PC-3 (cell line): Measurements from ENCODE around the gene MLF2. TPM values are rescaled to one million over a fixed set of nuclear protein-coding genes. Genes with fewer than 3 reads are reported as not detected.

ENCODE experiments used
- ATAC-seq: fragments of 200-7000 bp; cut with Tn5 transposase; 2 replicates; pipeline ENCODE4 v1.9.1; 2020; ENCODE audit warnings: mild to moderate bottlenecking, moderate library complexity
- BruUV-seq: library from RNA; stranded (reverse); fragments of 400-500 nt; replicated peaks from 2 replicates; lab custom pipeline; 2021; lab: Mats Ljungman, UMichigan
- CTCF ChIA-PET: fragments of 300-600 bp; sonication (Branson Sonifier 250); formaldehyde crosslinking; loops from one replicate; lab custom pipeline; 2022; ENCODE audit warnings: antibody characterized with exemption; lab: Charles Lee
- POLR2A ChIA-PET: fragments of 300-600 bp; sonication (Branson Sonifier 250); formaldehyde crosslinking; loops from one replicate; lab custom pipeline; 2022; ENCODE audit warnings: antibody characterized with exemption; ENCODE audit not compliant: unreplicated experiment; lab: Charles Lee
- DNase-seq: peaks from one replicate; pipeline ENCODE4 v3.0.0-alpha.2; 2015
- H2AFZ ChIP-seq: fragments of 300-600 bp; sonication (generic); 2 replicates; pipeline ENCODE4 v1.6.0; 2016; ENCODE audit warnings: antibody characterized with exemption, low read length
- H3F3A ChIP-seq: fragments of 300-600 bp; sonication (generic); one replicate; pipeline ENCODE4 v1.6.0; 2017; ENCODE audit warnings: antibody characterized with exemption, low read length, control low read depth, mild to moderate bottlenecking; ENCODE audit not compliant: unreplicated experiment
- H3K27ac ChIP-seq: fragments of 300-600 bp; sonication (generic); 2 replicates; pipeline ENCODE4 v1.5.1; 2016; ENCODE audit warnings: mild to moderate bottlenecking, low read length
- H3K27me3 ChIP-seq: fragments of 300-600 bp; sonication (generic); 2 replicates; pipeline ENCODE4 v1.6.1; 2016; ENCODE audit warnings: low read length, mixed read lengths
- H3K36me3 ChIP-seq: fragments of 300-600 bp; sonication (generic); 2 replicates; pipeline ENCODE4 v1.6.1; 2016; ENCODE audit warnings: low read depth, mixed run types, low read length, mixed read lengths
- H3K4me1 ChIP-seq: fragments of 300-600 bp; sonication (generic); 2 replicates; pipeline ENCODE4 v1.5.1; 2016; ENCODE audit warnings: low read length; ENCODE audit not compliant: insufficient read depth
- H3K4me2 ChIP-seq: fragments of 300-600 bp; sonication (generic); 2 replicates; pipeline ENCODE4 v1.6.0; 2016; ENCODE audit warnings: low read length
- H3K4me3 ChIP-seq: fragments of 300-600 bp; sonication (generic); 2 replicates; pipeline ENCODE4 v1.5.1; 2016; ENCODE audit warnings: mild to moderate bottlenecking, low read length, mixed read lengths
- H3K79me2 ChIP-seq: fragments of 300-600 bp; sonication (generic); 2 replicates; pipeline ENCODE4 v1.6.1; 2017; ENCODE audit warnings: low read length, mixed read lengths
- H3K9ac ChIP-seq: fragments of 300-600 bp; sonication (generic); 2 replicates; pipeline ENCODE4 v1.6.0; 2016; ENCODE audit warnings: mild to moderate bottlenecking, low read length
- H3K9me2 ChIP-seq: fragments of 300-600 bp; sonication (generic); replicated peaks from 2 replicates; pipeline ENCODE4 v1.6.1; 2016; ENCODE audit warnings: mixed run types, low read length, mixed read lengths
- H3K9me3 ChIP-seq: fragments of 300-600 bp; sonication (generic); 2 replicates; pipeline ENCODE4 v1.6.1; 2016; ENCODE audit warnings: low read length, mixed read lengths
- H4K20me1 ChIP-seq: fragments of 300-600 bp; sonication (generic); 2 replicates; pipeline ENCODE4 v1.6.1; 2016; ENCODE audit warnings: low read length, mixed read lengths
- EZH2 ChIP-seq: fragments of 300-600 bp; sonication (generic); IDR thresholded peaks from one replicate; pipeline ENCODE4 v1.6.1; 2017; ENCODE audit warnings: antibody characterized with exemption, mild to moderate bottlenecking, low read length; ENCODE audit not compliant: unreplicated experiment
- EZH2phosphoT487 ChIP-seq: fragments of 300-600 bp; sonication (generic); IDR thresholded peaks from 2 replicates; pipeline ENCODE4 v1.6.1; 2018; ENCODE audit warnings: mild to moderate bottlenecking, antibody characterized with exemption, low read length, borderline replicate concordance
- intact Hi-C: fragments of 100-400 bp; cut with micrococcal nuclease; formaldehyde crosslinking; loops from 2 replicates; pipeline ENCODE4 v1.9.0; 2023
- total RNA-seq: library from RNA; depleted of rRNA; stranded (reverse); fragments of >200 nt; gene quantifications from 2 replicates; pipeline ENCODE4 v1.2.3, GENCODE V29; 2014
- TF ChIP-seq, protein P1 (sequence below): fragments of 300-600 bp; sonication (generic); conservative IDR thresholded peaks from 2 replicates; pipeline ENCODE4 v1.5.1; 2017; ENCODE audit warnings: antibody characterized with exemption, low read depth, mild to moderate bottlenecking, low read length

MLF2 gene
- total RNA-seq, 1 experiment from 2014 or later: 222 TPM

GRCh38 chr12:6750506-6750905 is 2.4 kb downstream of the MLF2 start:
- CTCF ChIA-PET: no interaction called here
- no peak overlapping the region for H3K4me2 ChIP-seq
- intact Hi-C loops: loop anchor here (5.0 kb wide), 1 partner anchor 102 kb away; the partner anchor contains the start of genes CDCA3 and USP5

DNA sequence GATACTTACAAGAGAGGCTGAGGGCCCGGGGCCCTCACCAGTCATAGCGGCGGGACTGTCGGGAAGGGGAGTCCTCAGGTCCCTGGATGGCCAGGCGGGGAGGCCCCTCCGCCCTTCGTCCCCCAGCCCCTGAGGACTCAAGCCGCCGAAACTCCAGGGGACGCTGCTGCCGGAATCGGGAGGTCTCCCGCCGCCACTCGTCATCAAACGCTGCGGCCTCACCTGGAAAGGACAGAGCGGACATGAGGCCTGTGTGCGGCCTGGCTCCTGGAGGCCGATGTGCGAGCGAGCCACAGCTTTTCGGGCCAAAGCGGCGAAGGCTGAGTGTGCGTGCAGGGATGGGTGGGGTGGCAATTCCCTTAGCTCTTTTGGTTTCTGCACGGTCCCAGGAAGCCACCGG is 4.2 kb downstream of the MLF2 start:
- CTCF ChIA-PET: no interaction called here
- no TSS peak for BruUV-seq

More at GRCh38 chr12:6750506-6750905, 2.4 kb downstream of the MLF2 start:
- no peak for DNase-seq
- BruUV-seq: no TSS peak
- Histone ChIP-seq H4K20me1 (peaks cover 4% of the 10 kb centered on the region; the same call in 1 of the 2 replicates), H3K9me3 (no peaks in the 10 kb centered on the region), H3K27ac (no peak overlapping the region), H3K27me3 (no peaks in the 10 kb centered on the region), H2AFZ (no peak overlapping the region), H3K9ac (no peak overlapping the region), H3K9me2 (no peaks in the 10 kb centered on the region), H3K4me1 (peaks cover 12% of the 10 kb centered on the region), H3K4me3 (no peak overlapping the region), H3F3A (no peaks in the 10 kb centered on the region), H3K79me2 (peaks cover 23% of the 10 kb centered on the region), H3K36me3 (peaks cover 14% of the 10 kb centered on the region; the same call in 1 of the 2 replicates)
- TF ChIP-seq, protein P1, sequence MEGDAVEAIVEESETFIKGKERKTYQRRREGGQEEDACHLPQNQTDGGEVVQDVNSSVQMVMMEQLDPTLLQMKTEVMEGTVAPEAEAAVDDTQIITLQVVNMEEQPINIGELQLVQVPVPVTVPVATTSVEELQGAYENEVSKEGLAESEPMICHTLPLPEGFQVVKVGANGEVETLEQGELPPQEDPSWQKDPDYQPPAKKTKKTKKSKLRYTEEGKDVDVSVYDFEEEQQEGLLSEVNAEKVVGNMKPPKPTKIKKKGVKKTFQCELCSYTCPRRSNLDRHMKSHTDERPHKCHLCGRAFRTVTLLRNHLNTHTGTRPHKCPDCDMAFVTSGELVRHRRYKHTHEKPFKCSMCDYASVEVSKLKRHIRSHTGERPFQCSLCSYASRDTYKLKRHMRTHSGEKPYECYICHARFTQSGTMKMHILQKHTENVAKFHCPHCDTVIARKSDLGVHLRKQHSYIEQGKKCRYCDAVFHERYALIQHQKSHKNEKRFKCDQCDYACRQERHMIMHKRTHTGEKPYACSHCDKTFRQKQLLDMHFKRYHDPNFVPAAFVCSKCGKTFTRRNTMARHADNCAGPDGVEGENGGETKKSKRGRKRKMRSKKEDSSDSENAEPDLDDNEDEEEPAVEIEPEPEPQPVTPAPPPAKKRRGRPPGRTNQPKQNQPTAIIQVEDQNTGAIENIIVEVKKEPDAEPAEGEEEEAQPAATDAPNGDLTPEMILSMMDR: no peak
- TF ChIP-seq EZH2phosphoT487: no peak
- TF ChIP-seq EZH2: no peak
- POLR2A ChIA-PET: no interaction called here
- ATAC-seq: no peak

GRCh38 chr12:6747216-6747615 is 5.7 kb downstream of the MLF2 start:
- Histone ChIP-seq H3K4me1 (peaks cover 9% of the 10 kb centered on the region), H4K20me1 (peaks cover 4% of the 10 kb centered on the region; the same call in 1 of the 2 replicates)
- CTCF ChIA-PET: no interaction called here

More for the DNA sequence above, 4.2 kb downstream of the MLF2 start:
- Histone ChIP-seq H4K20me1 (peaks cover 4% of the 10 kb centered on the region; the same call in 1 of the 2 replicates), H3K4me2 (no peak overlapping the region), H3K36me3 (peaks cover 14% of the 10 kb centered on the region; the same call in 1 of the 2 replicates), H2AFZ (no peak overlapping the region), H3K9ac (no peak overlapping the region), H3K4me3 (no peak overlapping the region), H3K9me3 (no peaks in the 10 kb centered on the region), H3K27me3 (no peaks in the 10 kb centered on the region), H3K9me2 (no peaks in the 10 kb centered on the region), H3K27ac (no peak overlapping the region), H3F3A (no peaks in the 10 kb centered on the region), H3K79me2 (peaks cover 23% of the 10 kb centered on the region), H3K4me1 (peaks cover 10% of the 10 kb centered on the region)
- TF ChIP-seq EZH2 (no peak), EZH2phosphoT487 (no peak)
- TF ChIP-seq, protein P1: no peak
- POLR2A ChIA-PET: no interaction called here
- DNase-seq (no peak), ATAC-seq (no peak)
- intact Hi-C loops: no loop called here

More at GRCh38 chr12:6747216-6747615, 5.7 kb downstream of the MLF2 start:
- H3K4me2 ChIP-seq: no peak overlapping the region
- peaks cover 14% of the 10 kb centered on the region; the same call in 1 of the 2 replicates for H3K36me3 ChIP-seq
- H3K27ac ChIP-seq: no peak overlapping the region
- H3K79me2 ChIP-seq: peaks cover 16% of the 10 kb centered on the region
- DNase-seq (no peak), ATAC-seq (no peak)
- H3K9ac ChIP-seq: no peak overlapping the region
- no peak for TF ChIP-seq EZH2phosphoT487
- no peak for TF ChIP-seq EZH2
- TF ChIP-seq, protein P1: no peak
- H3K27me3 ChIP-seq: no peaks in the 10 kb centered on the region
- H3K4me3 ChIP-seq: no peak overlapping the region
- H3F3A ChIP-seq: no peaks in the 10 kb centered on the region
- intact Hi-C loops: no loop called here
- H3K9me2 ChIP-seq: no peaks in the 10 kb centered on the region
- no peak overlapping the region for H2AFZ ChIP-seq
- no peaks in the 10 kb centered on the region for H3K9me3 ChIP-seq
- no TSS peak for BruUV-seq
- POLR2A ChIA-PET: no interaction called here
